Gastrocnemius medialis (tissue), 4 donors: ENCODE measurements around the gene TAS2R3. TPM values are rescaled to one million over a fixed set of nuclear protein-coding genes. Genes with fewer than 3 reads are reported as not detected.

Experiments used
- ATAC-seq, 2 donors: fragments of 150-250 bp; one replicate each; pipeline ENCODE4 v1.9.1; 2016
- DNase-seq, 2 donors: peaks; one replicate each; pipeline ENCODE4 v3.0.0-alpha.2; 2019
- H3K27ac ChIP-seq, 4 donors: fragments of 200-600 bp; sonication (generic); 1 replicate in 1 of 4; 2 replicates in 3 of 4; pipeline ENCODE4 v1.5.1; 2016 to 2018; ENCODE audit warnings: mild to moderate bottlenecking in 2 of 4, moderate library complexity in 1 of 4
- H3K27me3 ChIP-seq, 3 donors: fragments of 200-600 bp; sonication (generic) in 2 of 3; 1 replicate in 1 of 3; 2 replicates in 2 of 3; pipeline versions ENCODE4 v1.5.1 to v1.6.0; 2016 to 2019; ENCODE audit warnings: mild to moderate bottlenecking in 1 of 3, moderate library complexity in 1 of 3
- H3K36me3 ChIP-seq, 2 donors: fragments of 200-600 bp; sonication (generic) in 1 of 2; one replicate each; pipeline ENCODE4 v1.5.1; 2017 to 2018
- H3K4me1 ChIP-seq, 2 donors: fragments of 200-600 bp; sonication (generic) in 1 of 2; one replicate each; pipeline ENCODE4 v1.5.1; 2016 to 2017; ENCODE audit warnings: mild to moderate bottlenecking in 2 of 2
- H3K4me3 ChIP-seq, 4 donors: fragments of 200-600 bp; sonication (generic) in 3 of 4; 1 replicate in 1 of 4; 2 replicates in 3 of 4; pipeline ENCODE4 v1.5.1; 2016 to 2019; ENCODE audit warnings: mild to moderate bottlenecking in 2 of 4
- H3K9me3 ChIP-seq, 3 donors: fragments of 200-600 bp; sonication (generic) in 2 of 3; 1 replicate in 1 of 3; 2 replicates in 2 of 3; pipeline ENCODE4 v1.5.1; 2016 to 2019
- POLR2A ChIP-seq, 2 donors: fragments of 450-650 bp; IDR thresholded peaks; one replicate each; pipeline ENCODE4 v1.6.1; 2017; ENCODE audit warnings: antibody characterized with exemption in 2 of 2, mild to moderate bottlenecking in 2 of 2, moderate library complexity in 2 of 2
- in situ Hi-C, 4 donors: fragments of 200-750 bp; cut with MboI; loops; one replicate each; pipeline versions ENCODE4 v1.15.0 to v1.8.0; 2017; ENCODE audit warnings: low sequenced_read_pairs in 4 of 4
- intact Hi-C: fragments of 100-400 bp; cut with DNase I; formaldehyde crosslinking; loops from one replicate; pipeline ENCODE4 v1.15.1; 2023; ENCODE audit warnings: low total_unique reads
- total RNA-seq, 4 donors: library from RNA; depleted of rRNA; stranded (reverse); fragments of >200 nt; gene quantifications; one replicate each; pipeline versions ENCODE4 v1.1.0 to v1.2.3, GENCODE V29; 2016
- TF ChIP-seq, protein P1 (sequence below), 5 experiments: fragments of 450-650 bp in 3 of 5; fragments of 200-600 bp in 2 of 5; sonication (generic) in 2 of 5; IDR thresholded peaks in 4 of 5; conservative IDR thresholded peaks in 1 of 5; 1 replicate in 4 of 5; 2 replicates in 1 of 5; pipeline ENCODE4 v1.5.1; 2016 to 2019; ENCODE audit warnings: antibody characterized with exemption in 5 of 5, mild to moderate bottlenecking in 3 of 5, moderate library complexity in 3 of 5

TAS2R3 gene, protein sequence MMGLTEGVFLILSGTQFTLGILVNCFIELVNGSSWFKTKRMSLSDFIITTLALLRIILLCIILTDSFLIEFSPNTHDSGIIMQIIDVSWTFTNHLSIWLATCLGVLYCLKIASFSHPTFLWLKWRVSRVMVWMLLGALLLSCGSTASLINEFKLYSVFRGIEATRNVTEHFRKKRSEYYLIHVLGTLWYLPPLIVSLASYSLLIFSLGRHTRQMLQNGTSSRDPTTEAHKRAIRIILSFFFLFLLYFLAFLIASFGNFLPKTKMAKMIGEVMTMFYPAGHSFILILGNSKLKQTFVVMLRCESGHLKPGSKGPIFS
- total RNA-seq: under 1 TPM in 2 of 4 donors, not detected in 2; 0.75 to 0.92 TPM

DNA sequence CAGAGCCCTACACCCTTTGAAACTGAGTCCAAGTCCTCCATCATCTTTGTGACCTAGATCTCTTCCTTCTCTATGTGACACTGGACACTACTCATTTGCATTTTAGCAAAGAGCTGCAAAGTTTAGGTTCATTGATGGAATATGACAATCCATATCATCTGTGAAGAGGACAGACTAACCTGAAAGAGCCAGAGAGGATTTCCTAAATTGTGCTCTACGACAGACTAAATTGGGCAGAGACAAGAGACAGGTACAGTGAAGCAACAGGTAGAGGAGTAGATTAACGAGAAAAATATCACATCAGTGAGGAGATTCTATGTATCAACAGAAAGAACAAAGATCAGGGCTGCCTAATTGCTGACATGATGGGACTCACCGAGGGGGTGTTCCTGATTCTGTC lies at the start of gene TAS2R3:
Gene TAS2R3 (plus strand): TSS at position 301 of the 400 bp plus-strand sequence. CDS start 62 bp downstream, at position 363.
- Histone ChIP-seq H3K4me3 (no peak within 1 kb of the TSS), H3K9me3 (no peaks in the 10 kb centered on the region), H3K27me3 (no peaks in the 10 kb centered on the region), H3K4me1 (no peaks in the 10 kb centered on the region), H3K27ac (no peak within 1 kb of the TSS), H3K36me3 (peaks cover 0 to 21% of the 10 kb centered on the region in 2 donors)
- in situ Hi-C loops: no loop called here
- TF ChIP-seq, protein P1, sequence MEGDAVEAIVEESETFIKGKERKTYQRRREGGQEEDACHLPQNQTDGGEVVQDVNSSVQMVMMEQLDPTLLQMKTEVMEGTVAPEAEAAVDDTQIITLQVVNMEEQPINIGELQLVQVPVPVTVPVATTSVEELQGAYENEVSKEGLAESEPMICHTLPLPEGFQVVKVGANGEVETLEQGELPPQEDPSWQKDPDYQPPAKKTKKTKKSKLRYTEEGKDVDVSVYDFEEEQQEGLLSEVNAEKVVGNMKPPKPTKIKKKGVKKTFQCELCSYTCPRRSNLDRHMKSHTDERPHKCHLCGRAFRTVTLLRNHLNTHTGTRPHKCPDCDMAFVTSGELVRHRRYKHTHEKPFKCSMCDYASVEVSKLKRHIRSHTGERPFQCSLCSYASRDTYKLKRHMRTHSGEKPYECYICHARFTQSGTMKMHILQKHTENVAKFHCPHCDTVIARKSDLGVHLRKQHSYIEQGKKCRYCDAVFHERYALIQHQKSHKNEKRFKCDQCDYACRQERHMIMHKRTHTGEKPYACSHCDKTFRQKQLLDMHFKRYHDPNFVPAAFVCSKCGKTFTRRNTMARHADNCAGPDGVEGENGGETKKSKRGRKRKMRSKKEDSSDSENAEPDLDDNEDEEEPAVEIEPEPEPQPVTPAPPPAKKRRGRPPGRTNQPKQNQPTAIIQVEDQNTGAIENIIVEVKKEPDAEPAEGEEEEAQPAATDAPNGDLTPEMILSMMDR (IDR thresholded peaks at IDR 0.05 in 4 of 5, conservative IDR thresholded peaks at IDR 0.05 in 1 of 5): no peak
- no peak for TF ChIP-seq POLR2A (IDR thresholded peaks at IDR 0.05)
- DNase-seq (no peak), ATAC-seq (no peak)
- intact Hi-C loops: no loop called here

DNA sequence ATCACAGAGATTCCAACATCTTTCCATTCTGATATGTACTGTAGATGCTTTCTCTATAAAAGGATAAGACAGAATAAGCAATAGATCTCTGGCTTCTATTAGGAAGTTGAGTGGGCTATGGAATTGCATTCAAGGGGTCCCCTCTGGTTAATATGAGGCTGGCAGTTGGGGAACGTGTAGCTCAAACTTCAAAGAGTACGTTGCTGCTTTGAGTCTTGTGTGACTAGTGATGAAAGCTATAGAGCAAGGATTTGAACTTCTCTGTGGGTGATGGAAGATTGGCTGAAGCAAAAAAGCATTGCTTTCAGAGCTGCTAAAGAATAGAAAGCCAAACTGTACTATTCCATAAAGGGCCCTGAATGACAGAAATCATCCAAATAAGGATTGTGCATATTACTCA lies 49.3 kb upstream of the TAS2R3 start:
- no peak for TF ChIP-seq POLR2A (IDR thresholded peaks at IDR 0.05)
- intact Hi-C loops: no loop called here
- H3K4me3 ChIP-seq: no peak overlapping the region
- no peak overlapping the region for H3K27ac ChIP-seq
- H3K4me1 ChIP-seq: peaks cover 0 to 6% of the 10 kb centered on the region in 2 donors
- H3K36me3 ChIP-seq: no peaks in the 10 kb centered on the region
- H3K27me3 ChIP-seq: no peaks in the 10 kb centered on the region
- in situ Hi-C loops: no loop called here
- DNase-seq (no peak), ATAC-seq (no peak)
- H3K9me3 ChIP-seq: no peaks in the 10 kb centered on the region

DNA sequence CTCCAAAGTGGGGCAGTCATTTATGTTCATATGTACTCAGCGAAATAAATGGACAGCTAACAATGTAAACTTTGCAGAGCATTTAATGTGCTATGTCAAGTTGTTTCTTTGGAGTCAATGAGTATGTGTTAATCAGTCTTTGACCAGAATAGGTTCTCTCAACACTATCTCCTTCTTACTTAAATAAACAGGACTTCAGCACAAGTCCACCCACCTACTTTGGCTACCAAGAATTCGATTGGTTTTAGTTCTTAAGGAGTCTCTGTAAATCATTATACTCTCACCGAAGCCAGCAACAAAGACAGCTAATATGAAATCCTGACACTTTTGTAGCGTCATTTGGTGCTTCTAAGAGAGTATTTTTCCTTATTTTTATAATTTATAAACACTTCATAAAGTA lies 48.9 kb upstream of the TAS2R3 start:
- DNase-seq: no peak
- no peak overlapping the region for H3K27ac ChIP-seq
- no peak overlapping the region for H3K4me3 ChIP-seq
- intact Hi-C loops: no loop called here
- H3K36me3 ChIP-seq: no peaks in the 10 kb centered on the region
- H3K9me3 ChIP-seq: no peaks in the 10 kb centered on the region
- H3K4me1 ChIP-seq: peaks cover 0 to 1% of the 10 kb centered on the region in 2 donors
- TF ChIP-seq POLR2A (IDR thresholded peaks at IDR 0.05): no peak
- TF ChIP-seq, protein P1 (IDR thresholded peaks at IDR 0.05 in 4 of 5, conservative IDR thresholded peaks at IDR 0.05 in 1 of 5): no peak
- H3K27me3 ChIP-seq: no peaks in the 10 kb centered on the region
- no peak for ATAC-seq
- in situ Hi-C loops: no loop called here

DNA sequence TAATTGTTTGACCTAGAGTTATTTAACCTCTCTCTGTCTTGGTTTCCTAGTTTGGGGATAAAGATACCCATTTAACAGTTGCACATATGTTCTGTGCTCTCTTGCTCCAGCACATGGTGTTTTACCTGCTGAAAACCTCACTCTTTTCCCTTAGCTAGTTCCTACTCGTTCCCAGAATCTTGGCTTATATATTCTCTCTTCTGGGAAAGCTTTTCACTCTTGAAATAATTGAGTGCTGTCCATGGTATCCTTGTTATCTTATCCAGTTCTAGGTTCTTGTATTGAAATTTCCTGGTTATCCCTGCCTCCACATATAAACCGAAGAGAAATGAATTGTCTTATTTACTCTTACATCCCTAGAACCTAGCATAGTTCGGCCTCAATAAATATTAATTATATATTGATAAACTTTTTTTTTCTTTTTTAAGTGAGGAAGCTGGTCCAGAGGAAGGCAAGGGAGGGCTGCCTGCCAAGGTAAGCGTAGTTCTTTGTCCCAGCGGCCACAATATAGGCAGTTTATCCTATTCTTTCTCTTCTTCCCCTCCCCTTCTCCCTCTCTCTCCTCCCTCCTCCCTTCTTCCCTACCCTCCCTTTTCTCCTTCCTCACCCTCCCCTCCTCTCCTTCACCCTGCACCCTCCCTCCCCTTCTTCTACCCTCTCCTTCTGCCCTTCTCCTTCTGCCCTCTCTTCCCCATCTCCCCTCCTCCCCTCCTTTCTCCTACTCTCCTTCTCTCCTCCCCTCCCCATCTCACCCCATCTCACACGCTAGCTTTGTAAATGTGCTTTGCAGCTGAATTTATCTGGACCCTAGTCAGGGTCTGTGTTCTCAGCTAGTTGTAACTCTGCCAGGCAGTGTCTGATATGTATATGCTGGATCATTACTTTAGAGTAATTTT lies 47.9 kb upstream of the TAS2R3 start:
- no peak for DNase-seq
- TF ChIP-seq, protein P1 (IDR thresholded peaks at IDR 0.05 in 4 of 5, conservative IDR thresholded peaks at IDR 0.05 in 1 of 5): no peak
- TF ChIP-seq POLR2A (IDR thresholded peaks at IDR 0.05): no peak
- no peaks in the 10 kb centered on the region for H3K4me1 ChIP-seq
- H3K27ac ChIP-seq: no peak overlapping the region
- no peak overlapping the region for H3K4me3 ChIP-seq
- no peaks in the 10 kb centered on the region for H3K9me3 ChIP-seq
- intact Hi-C loops: no loop called here
- no peak for ATAC-seq
- no peaks in the 10 kb centered on the region for H3K36me3 ChIP-seq
- in situ Hi-C loops: no loop called here
- no peaks in the 10 kb centered on the region for H3K27me3 ChIP-seq

DNA sequence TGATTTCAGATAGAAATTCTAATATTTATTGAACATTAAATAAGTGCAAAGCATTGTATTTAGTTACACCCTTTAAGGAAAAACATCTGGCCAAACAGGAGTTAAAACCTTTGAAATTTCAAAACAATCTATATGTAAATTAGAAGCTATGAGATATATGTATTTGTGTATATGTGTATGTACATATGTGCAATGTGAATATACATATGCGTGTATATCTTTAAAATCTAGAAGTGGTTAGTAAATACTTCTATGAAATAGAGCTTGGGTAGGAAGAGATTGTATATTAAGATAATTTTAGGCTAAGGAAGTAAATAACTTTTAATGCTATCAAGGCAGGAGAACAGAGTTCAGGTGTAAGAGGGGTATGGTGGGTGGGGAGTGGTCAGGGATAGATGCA lies 46.4 kb upstream of the TAS2R3 start:
- H3K4me3 ChIP-seq: no peak overlapping the region
- no peaks in the 10 kb centered on the region for H3K27me3 ChIP-seq
- TF ChIP-seq, protein P1 (IDR thresholded peaks at IDR 0.05 in 4 of 5, conservative IDR thresholded peaks at IDR 0.05 in 1 of 5): no peak
- TF ChIP-seq POLR2A (IDR thresholded peaks at IDR 0.05): no peak
- H3K36me3 ChIP-seq: no peaks in the 10 kb centered on the region
- intact Hi-C loops (no loop called here), in situ Hi-C loops (no loop called here)
- ATAC-seq (no peak), DNase-seq (no peak)
- H3K9me3 ChIP-seq: no peaks in the 10 kb centered on the region
- H3K4me1 ChIP-seq: no peaks in the 10 kb centered on the region
- H3K27ac ChIP-seq: no peak overlapping the region
